HG03135 (cell line): ENCODE data around the gene ARHGAP28.

Experiments
- ATAC-seq: cut with Tn5 transposase; IDR thresholded peaks from one replicate; pipeline ENCODE4 v1.9.1; 2021; ENCODE audit warnings: mild to moderate bottlenecking, moderate library complexity; ENCODE audit not compliant: unreplicated experiment

The ARHGAP28 gene

DNA sequence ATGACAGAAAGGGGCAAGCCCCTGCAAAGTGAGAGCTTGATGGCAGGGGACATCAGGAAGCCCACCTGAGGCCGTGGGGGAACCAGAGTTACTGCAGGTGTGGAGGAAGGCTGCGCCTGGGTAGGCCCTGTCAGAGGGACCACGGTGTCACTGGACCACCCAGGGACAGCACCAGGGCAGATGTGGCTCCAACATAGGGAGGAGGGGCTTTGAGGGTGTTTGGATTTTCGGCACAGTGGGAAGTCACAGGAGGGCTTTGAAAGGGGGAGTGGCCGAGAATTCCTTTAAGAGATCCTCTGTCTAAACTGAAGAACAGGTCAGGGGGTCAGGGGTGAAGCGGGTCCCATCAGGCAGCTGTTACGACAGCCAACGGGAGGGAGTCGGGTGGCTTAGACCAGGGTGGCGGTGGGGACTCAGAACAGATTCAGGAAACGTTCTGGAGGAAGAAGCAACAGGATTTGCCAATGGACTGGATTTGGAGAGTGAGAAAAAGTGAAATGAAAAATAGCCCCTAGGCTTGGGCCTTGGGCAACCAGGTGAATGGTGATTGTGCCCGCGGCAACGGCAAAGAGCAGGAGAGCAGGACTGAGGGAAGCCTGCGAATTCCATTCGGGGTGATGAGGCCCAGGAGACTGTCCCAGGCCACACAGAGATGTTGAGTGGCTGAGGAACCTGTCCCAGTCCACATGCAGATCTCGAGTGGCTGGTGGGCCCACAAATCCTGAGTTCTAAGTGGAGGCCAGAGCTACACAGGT, 222.0 kb downstream of the ARHGAP28 start:
- no peak for ATAC-seq

DNA sequence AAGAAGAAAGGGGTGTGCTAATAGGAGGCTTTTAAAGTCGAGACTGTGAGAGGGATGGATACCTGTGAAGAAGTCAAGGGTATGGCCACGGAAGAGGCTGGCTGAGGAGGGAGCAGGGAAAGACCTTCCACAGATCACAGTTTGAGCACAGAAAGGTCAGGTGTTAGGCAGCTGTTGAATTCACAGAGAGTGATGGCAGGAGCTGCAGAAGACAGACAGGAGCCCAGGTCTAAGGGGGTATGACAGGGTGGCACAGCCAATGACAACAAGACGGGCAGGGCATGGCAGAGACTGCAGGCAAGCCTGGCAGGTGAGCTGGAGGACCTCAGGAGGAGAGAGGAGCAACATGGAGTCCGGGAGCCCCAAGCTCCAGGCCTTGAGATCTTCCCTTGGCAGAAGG, 225.0 kb downstream of the ARHGAP28 start:
- no peak for ATAC-seq

DNA sequence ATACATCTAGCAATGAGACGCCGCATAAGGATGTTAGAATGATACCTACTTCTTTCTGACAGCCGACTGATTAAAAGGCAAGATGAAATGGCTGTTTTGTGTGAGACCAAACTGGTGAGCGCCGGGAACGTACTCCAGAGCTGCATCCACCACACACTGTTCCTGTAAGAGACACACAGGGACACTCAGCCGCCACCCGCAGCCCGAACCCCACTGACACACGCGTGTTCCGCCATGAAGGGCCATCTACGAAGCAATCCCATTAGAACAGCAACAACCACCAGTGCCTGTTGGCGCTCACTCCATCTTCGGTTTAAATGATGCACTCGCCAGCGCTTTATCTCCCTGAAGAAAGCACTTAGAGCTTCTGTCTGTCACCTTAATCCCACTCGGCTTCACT, 225.8 kb downstream of the ARHGAP28 start:
- no peak for ATAC-seq

DNA sequence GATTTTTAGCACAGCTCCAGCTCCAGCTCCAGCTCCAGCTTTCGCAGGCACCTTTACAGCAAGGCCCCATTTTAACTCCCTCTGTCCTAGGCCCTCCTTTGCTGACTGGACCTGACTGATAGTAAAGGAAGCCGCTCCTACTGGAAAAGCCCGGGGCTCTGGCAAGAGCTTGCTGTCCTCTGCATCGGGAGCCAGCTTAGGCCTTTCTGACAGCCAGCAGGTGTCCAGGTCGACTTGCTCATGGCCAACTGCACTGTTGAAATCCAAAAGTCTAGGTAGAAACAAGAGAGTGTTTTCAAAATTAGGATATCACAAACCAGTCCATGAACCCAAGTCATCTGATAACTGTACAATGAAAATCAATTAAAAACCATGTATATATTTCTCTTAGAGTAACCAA, 227.0 kb downstream of the ARHGAP28 start:
- no peak for ATAC-seq

DNA sequence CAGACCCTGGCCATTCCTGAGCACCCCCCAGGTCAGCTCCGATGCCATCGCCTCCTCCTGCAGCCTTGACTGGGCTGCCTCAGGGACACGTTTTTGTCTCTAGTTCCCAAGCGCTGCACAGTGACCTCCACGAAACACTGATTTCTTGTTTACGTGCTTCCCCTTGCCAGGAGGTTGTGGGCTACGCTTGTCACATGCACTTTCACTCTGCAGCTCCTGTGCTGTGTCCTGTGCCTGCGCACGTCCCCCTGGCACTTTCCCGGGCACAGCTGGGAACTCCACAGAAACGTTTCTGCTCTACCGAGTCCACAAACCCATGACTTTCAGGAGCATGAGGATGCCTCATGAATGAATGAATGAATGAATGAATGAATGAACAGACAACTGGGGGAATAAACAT, 227.5 kb downstream of the ARHGAP28 start:
- ATAC-seq, result no peak

DNA sequence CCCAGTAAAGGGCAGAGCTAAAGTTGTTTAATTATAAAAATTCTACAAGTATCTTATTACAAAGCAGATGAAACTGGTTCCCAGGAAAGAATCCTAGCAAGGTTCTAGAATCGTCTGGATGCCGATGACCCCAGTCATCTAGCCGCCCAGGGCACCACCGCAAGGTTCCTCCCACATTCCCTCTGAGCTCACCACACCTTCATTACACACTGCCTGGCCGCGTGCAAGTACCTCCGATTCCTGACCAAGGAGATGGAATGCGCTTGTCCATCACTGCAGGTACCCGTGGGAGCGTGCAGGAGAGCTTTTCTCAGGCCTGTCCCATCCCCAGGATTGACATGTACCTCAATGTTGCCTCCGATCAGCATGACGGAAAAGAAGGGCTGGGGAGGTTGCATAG, 229.6 kb downstream of the ARHGAP28 start:
- ATAC-seq, result no peak

DNA sequence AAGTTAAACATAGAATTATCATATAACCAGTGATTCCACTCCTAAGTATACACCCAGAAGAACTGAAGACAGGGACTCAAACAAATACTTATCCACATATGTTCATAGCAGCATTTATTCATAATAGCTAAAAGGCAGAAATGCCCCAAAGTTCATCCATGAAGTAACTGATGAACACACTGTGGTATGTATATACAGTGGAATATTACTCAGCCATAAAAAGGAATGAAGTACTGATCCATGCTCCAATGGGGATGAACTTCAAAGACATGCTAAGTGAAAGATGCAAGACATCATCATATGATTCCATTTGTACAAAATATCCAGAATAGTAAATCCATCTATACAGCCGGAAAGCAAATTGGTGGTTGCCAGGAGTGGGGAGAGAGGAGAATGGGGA, 230.6 kb downstream of the ARHGAP28 start:
- ATAC-seq, result no peak

DNA sequence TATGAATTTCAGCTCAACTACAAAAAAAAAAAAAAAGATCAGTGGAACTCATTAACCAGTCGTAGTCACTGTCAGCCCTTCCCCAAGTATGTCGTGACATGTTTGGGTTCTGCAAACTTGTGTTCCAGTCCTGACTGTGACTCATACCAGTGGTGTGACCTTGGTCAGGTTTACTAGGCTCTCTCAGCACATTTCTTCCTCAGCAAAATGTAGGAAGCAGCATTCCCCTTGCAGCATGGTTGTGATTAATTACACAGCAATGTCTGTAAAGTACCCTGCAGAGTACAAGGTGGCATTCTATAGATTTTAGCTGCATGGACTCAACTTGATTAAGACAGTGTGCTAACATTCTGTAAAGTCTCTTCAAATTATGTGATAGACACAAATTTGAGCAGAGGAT, 231.1 kb downstream of the ARHGAP28 start:
- ATAC-seq, result no peak

DNA sequence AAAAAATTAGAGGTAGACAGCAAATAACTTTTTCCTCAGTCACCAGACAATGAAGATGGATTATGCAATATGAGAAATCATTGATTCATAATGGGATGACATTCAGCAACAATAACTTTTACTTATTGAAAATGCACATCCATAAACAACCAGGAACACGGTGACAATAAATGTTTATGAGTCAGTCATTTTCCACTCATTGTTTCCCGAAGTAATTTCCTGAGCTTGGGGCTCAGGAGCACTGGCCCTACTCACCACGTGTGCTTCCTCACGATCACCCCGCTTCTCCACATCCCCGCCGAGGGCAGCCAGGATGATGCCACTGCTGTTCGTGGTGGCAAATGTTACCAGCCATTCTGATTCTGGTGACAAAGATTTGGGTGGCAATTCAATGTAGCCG, 231.8 kb downstream of the ARHGAP28 start:
- ATAC-seq, result no peak

DNA sequence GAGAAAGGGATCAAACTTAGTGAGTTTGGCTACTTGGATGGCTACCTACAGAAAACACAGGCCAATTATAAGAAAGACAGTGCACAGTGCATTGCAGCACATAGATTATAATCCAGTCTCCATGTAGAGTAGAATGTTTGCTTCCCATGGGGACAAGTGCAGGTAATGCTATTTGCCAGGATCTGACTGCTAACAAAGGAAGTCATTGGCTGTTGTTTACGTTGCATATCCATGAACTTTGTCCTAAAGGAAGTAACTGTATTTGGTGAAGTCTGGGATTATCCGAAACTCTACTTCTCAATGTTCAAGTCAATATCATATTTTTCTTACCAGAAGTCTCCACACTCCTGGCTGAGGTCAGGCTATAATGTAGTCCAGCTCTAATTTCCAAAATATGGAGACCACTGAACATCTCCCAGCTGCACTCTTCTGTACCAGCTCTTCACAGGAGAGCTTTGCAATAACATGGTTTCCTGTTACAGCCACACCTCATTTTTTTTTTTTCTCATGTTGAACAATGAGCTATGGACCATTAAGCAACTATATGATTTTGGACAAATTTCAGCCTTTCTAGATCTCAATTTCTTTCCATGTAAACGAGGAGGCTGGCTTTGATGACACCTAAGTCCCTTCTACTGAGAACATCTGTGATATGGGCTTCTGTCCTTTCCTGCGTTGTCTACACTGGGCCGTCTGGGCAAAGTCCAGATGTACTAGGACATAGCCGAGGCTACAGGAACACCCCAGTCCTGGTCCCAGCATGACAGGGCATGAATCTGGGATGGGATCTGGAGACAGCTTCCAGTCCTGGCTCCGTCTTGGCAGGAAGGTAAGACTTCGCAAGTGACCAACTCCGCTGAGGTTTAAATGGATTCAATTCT, 233.3 kb downstream of the ARHGAP28 start:
- no peak for ATAC-seq

DNA sequence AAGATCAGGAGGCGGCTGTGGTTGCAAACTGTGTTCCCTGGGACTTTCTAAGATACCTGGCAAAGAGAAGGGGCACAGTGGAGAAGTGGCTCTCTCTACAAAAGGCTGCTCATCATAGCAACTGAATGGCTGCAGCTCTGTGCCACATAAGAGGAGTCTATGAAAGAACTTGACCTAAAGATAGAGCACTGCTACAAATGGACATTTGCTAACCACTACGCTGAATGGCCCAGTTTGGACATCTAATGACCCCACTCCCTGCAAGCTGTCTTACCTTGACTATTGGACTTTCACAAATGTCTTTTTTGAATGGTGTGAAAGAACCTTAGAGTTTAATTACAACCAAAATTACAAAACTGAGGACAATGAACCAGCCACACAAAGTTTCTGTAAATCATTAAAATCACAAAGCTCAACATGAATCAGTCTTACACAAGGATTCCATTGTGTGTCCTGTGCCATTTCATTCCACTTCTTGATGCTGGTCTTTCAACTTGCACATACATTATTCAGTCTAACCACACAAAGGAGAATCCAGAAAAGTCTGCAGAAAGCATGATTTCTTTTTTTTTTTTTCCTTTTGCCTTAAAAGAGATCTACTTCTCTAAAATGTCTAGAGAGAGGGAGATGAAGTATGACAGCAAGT, 234.1 kb downstream of the ARHGAP28 start:
- ATAC-seq, result no peak
